Activated CD4-positive, alpha-beta T cell treated with anti-CD3 and anti-CD28 coated beads, Interleukin-2, amount 10 ng/mL, durations not matched to agents 24 days and 14 days (primary cell): ENCODE data around the gene MFSD12. TPM values are rescaled to one million over a fixed set of nuclear protein-coding genes. Genes with fewer than 3 reads are reported as not detected.
A peak's percentile ranks its signal among the peaks of the same experiment; 100 is the strongest.
"Not testable (repeated sequence)": the region's sequence is repeated elsewhere in the genome, so short reads cannot be mapped to it uniquely, and the experiment has no call there.

Experiments
- DNase-seq: peaks from one replicate; pipeline ENCODE4 v3.0.0; 2022
- H3K27ac Mint-ChIP-seq: one replicate; pipeline ENCODE4 v1.8.0; 2022; ENCODE audit warnings: mild to moderate bottlenecking, mixed read lengths
- H3K27me3 Mint-ChIP-seq: one replicate; pipeline ENCODE4 v1.8.0; 2022; ENCODE audit warnings: mixed read lengths
- H3K36me3 Mint-ChIP-seq: one replicate; pipeline ENCODE4 v1.8.0; 2022; ENCODE audit warnings: low read depth, mild to moderate bottlenecking, mixed read lengths
- H3K4me1 Mint-ChIP-seq: one replicate; pipeline ENCODE4 v1.8.0; 2021; ENCODE audit warnings: mixed read lengths
- H3K4me3 Mint-ChIP-seq: one replicate; pipeline ENCODE4 v1.8.0; 2022; ENCODE audit warnings: mild to moderate bottlenecking, moderate library complexity, mixed read lengths
- H3K9me3 Mint-ChIP-seq: one replicate; pipeline ENCODE4 v1.8.0; 2021; ENCODE audit warnings: mixed read lengths
- intact Hi-C: fragments of 100-400 bp; cut with micrococcal nuclease; formaldehyde crosslinking; loops from one replicate; pipeline ENCODE4 v1.15.1; 2023
- total RNA-seq: library from RNA; stranded (reverse); gene quantifications from 2 replicates; pipeline ENCODE4 v1.2.3, GENCODE V29; 2022

Gene MFSD12
- total RNA-seq, 1 donor from 2014 or later = 119 TPM

DNA sequence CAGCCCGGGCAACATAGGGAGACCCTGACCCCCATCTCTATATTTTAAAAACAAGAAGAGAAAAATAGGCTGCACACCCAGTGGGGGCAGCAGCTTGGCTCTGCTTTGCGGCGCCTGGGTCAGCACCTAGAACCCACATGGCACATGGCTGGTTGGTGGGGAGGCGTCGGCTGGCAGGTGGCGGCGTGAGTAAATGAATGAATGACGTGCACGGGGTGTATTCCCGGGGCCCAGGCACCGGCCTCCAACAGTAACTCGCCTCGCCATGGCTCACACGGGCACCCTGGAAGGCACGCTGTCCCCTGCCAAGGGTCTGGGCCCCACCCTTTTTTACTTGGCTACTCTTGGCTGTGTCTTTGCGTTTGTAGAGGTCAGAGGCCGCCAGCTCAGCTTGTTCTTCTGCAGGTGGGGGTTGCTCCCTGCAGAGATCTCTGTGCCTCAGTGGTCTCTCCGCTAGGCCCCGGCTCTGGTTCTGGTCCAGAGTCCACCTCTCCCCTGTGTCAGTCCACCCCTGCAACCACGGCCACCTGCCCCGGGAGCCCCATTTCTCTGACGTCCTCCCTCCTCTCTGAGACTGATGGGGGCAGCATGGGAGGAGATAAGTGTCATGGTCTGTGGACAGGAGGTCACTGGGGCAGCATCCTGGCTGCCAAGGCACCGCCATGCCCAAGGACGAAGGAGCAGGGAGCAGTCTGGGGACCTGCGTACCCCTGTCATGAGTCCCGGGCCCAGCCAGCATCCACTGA lies 45.7 kb downstream of the MFSD12 start:
- Mint-ChIP-seq H3K27me3 (no peaks in the 10 kb centered on the region), H3K4me3 (no peak overlapping the region), H3K36me3 (peaks cover 16% of the 10 kb centered on the region), H3K9me3 (no peaks in the 10 kb centered on the region), H3K4me1 (peaks cover 23% of the 10 kb centered on the region), H3K27ac (no peak overlapping the region)
- DNase-seq = no peak
- intact Hi-C loops = no loop called here

DNA sequence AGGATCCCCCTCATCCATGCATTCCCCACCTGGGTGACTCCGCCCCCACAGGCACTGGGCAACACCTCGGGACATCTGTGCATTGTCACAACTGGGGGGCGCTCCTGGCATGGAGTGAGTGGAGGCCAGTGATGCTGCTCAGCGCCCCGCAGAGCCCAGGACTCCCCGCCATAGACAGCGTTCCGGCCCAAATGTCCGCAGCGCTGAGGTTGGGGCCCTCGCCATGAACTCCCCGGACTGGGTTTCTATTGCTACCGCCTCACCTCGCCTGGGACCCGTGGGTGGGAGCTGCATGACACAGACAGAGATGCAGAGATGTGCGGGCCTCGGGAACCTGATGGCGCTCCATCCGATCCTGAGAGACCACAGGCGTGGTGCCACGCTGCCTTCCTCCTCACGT lies 46.7 kb downstream of the MFSD12 start:
- Mint-ChIP-seq H3K4me3 (no peak overlapping the region), H3K4me1 (peaks cover 23% of the 10 kb centered on the region)

DNA sequence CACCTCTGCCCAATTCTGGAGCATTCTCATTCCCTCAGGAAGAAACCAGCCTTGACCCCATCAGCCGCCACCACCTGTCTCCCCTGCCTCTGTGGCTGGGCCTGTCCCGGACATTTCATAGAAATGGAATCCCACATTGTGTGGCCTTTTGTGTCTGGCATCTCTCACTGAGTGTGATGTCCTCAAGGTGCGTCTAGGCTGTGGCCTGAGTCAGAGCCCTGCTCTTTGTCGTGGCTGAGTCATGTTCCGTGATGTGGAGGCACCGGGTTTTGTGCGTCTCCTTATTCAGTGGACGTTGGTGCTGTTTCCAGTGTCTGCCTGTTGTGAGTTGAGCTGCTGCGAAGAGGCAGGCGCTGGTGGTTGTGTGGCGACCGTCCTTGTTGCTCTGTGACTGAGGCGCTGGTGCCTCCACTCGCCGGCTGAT lies 47.8 kb downstream of the MFSD12 start:
- Mint-ChIP-seq H3K4me1 (peaks cover 28% of the 10 kb centered on the region), H3K36me3 (peaks cover 16% of the 10 kb centered on the region), H3K27ac (peak overlapping the region; percentile 51), H3K27me3 (no peaks in the 10 kb centered on the region), H3K9me3 (no peaks in the 10 kb centered on the region), H3K4me3 (peak overlapping the region; percentile 34)
- DNase-seq = no peak
- intact Hi-C loops = no loop called here

More for the DNA sequence above, 46.7 kb downstream of the MFSD12 start:
- H3K9me3 Mint-ChIP-seq = no peaks in the 10 kb centered on the region
- no peaks in the 10 kb centered on the region for H3K27me3 Mint-ChIP-seq
- intact Hi-C loops = no loop called here
- H3K27ac Mint-ChIP-seq = no peak overlapping the region
- H3K36me3 Mint-ChIP-seq = peaks cover 16% of the 10 kb centered on the region
- no peak for DNase-seq

DNA sequence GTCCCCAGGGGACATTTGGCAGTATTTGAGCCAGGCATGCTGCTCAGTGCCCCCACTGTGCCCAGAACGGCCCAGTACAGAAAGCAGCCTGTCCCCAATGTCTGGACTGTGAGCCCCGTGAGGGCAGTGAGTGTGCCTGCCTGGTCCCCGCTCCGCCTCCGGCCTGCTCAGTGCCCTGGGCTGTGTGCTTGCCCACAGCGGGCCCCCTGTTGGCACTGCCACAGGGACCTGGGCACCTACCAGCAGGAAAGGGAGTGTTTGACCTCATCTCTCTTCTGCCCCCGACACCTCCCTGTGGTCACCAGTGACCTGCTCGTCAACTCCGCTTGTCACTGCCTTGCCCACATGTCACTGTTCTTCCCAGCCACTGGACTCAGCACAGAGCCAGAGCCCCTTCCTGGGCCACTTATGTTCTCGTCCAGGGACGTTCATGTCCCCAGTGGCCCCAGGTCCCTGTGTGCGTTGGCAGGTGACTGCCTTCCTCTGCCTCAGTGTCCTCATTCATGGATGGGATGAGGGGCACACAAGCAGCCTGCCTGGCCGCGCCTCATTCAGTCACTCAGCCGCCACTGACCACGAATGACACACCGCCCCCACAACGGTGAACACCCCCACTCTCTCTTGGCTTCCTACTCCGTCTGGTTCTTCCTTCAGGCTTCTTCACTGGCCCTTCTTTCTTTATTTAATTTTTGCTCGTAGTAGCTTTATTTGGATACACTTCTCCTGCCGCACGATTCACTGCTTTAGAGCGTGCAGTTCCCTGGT lies 48.4 kb downstream of the MFSD12 start:
- Mint-ChIP-seq H3K36me3 (peaks cover 16% of the 10 kb centered on the region), H3K9me3 (no peaks in the 10 kb centered on the region), H3K27me3 (no peaks in the 10 kb centered on the region), H3K4me3 (peak overlapping the region; percentile 34), H3K27ac (peak overlapping the region; percentile 58), H3K4me1 (peaks cover 29% of the 10 kb centered on the region)
- intact Hi-C loops = no loop called here
- DNase-seq = no peak

DNA sequence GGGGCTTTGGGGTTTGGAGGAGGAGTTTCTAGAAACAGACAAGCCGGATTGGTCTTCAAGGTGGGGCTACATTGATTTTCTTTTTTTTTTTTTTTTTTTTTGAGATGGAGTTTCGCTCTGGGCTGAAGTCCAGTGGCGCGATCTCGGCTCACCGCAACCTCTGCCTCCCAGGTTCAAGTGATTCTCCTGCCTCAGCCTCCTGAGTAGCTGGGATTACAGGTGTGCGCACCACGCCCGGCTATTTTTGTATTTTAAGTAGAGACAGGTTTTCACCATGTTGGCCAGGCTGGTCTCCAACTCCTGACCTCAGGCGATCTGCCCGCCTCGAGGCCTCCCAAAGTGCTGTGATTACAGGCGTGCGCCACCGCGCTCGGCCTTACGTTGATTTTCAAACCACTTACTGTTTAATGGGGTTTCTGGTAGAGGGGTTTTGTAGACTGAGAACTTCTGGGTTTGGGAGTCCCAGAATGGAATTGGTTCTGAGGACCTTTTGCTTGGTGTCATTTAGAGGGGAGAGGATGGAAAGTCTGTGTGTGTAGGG lies 49.2 kb downstream of the MFSD12 start:
- H3K27me3 Mint-ChIP-seq, intact Hi-C loops, H3K9me3 Mint-ChIP-seq, DNase-seq: not testable (repeated sequence)
- peak overlapping the region; percentile 58 for H3K27ac Mint-ChIP-seq
- peaks cover 16% of the 10 kb centered on the region for H3K36me3 Mint-ChIP-seq
- H3K4me1 Mint-ChIP-seq = peaks cover 29% of the 10 kb centered on the region
- peak overlapping the region; percentile 40 for H3K4me3 Mint-ChIP-seq

DNA sequence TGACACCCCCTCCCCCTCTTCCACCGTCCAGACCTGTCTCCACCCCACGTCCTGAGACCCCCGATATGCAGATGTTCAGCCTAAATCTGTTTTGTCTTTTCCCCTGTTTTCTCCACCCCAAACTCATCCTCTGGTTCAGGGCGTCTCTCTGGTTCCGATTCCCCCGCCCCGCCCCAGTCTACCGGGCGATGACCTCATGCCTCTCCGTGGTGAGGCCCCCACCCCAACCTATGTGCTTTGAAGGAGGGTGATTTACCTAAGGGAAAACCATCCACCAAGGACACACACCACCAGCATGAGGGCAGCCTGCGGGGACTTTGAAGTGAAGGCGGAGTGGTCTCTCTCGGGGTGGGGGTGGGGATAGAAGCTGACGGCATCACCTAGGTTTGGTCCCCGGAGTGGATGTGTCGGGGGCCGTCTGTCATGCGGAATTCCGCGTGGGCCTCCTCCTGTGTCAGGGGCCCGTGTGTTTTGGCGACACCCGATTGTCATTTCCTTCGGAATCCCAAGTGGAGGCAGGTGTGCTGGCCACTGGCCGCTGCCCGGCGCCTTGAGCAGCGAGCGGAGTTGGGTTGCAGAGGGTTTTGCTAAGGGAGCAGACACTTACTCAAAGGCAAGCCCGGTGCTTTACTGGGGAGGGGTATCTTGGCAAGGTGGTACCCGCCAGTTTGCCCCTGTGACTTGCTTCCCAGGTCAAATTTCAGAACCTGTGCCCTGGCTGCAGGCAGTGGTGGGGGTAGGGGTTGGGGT lies 49.8 kb downstream of the MFSD12 start:
- Mint-ChIP-seq H3K9me3 (no peaks in the 10 kb centered on the region), H3K27me3 (no peaks in the 10 kb centered on the region), H3K4me1 (peaks cover 29% of the 10 kb centered on the region), H3K4me3 (peak overlapping the region; percentile 97), H3K27ac (peak overlapping the region; percentile 90), H3K36me3 (peaks cover 16% of the 10 kb centered on the region)
- peak; percentile 82 for DNase-seq
- intact Hi-C loops = no loop called here

DNA sequence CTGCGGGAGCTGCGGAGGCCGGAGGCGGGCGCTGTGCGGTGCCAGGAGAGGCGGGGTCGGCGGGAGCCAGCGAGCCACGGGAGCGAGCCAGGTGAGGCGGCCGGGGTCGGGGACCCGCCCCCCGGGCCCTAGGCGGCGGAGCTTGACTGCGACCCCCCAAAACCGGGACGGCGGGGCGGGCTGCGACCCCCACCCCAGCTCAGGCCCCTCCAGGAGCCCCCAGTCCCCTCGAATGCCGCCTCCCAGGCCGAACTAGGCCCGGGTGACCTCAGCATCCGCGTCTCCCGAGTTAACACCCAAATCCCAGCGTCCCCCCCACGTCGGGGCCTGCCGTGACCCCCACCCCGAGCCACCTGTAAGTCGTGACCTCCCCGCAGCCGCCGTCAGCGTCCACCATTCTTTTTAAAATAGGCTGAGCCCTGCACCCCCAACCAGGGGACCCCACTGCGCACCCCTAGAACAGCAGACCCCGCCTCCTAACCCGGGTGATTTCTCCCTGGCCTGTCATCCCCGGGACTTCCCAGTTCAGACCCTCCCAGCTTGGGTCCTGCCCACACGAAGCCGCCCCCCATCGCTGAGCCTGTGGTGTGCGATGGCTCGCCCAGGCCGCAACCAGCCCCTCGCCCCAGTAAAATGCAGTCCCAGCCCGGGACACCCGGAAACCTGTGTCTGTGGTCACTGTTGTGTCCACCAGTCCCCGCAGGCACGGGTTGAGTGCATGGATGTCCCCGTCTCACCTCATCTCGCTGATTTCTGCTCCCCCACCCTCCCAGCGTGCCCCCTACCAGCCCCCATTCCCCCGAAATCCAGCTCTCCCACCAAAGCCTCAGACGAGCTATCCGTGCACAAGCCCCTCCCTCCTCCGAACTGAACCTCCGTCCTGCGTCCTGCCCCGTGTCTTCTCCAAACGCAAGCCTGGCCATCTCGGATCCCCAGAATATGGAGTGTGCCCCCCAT lies 50.7 kb downstream of the MFSD12 start:
- DNase-seq = peak; percentile 83
- Mint-ChIP-seq H3K27me3 (no peaks in the 10 kb centered on the region), H3K36me3 (peaks cover 16% of the 10 kb centered on the region), H3K9me3 (no peaks in the 10 kb centered on the region), H3K4me1 (peaks cover 29% of the 10 kb centered on the region), H3K4me3 (peak overlapping the region; percentile 97), H3K27ac (peak overlapping the region; percentile 90)
- intact Hi-C loops = loop anchor here (1.0 kb wide), 1 partner anchor 121 kb away; no protein-coding TSS in a partner anchor

DNA sequence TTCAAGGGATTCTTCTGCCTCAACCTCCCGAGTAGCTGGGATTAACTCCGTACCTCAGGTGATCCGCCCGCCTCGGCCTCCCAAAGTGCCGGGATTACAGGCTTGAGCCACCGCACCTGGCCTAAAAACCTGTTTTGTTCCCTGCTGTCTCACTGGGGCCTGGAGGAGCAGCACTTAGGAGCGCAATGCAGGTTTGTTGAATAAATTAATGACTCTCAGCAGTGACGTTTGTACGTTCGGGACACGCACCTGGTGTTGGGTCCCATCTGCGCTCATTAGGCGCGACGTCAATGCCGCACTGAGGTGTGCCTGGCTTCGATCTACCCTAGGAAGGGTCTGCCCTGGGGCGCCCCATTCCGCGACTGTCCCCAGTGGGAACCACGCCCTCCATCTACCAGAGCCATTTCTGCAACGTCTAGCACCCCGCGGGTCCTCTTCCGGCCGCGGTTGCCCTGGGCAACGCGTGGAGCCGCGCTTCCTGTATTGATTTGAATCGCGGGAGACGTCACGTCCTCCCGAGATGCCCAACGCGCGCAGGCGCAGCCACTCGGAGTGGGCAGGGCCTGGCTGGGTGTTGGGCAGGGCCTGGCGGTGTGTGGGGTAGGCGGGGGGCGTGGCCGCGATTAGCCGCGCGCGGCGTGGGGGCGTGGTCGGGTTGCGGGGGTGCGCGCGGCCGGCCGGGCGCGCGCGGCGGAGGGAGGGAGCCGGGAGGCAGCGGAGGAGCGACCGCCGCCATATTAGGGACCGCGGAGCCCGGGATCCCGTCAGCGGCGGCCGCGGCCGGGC lies 51.6 kb downstream of the MFSD12 start, which contains the start of gene FZR1:
FZR1 (plus strand) TSS at position 714 of the 786 bp plus-strand sequence. CDS start 16,679 bp downstream, outside the sequence.
- H3K4me1 Mint-ChIP-seq = peaks cover 32% of the 10 kb centered on the region
- intact Hi-C loops = loop anchor here (1.0 kb wide), 1 partner anchor 122 kb away; no protein-coding TSS in a partner anchor
- peaks cover 2% of the 10 kb centered on the region for H3K9me3 Mint-ChIP-seq
- peaks cover 16% of the 10 kb centered on the region for H3K36me3 Mint-ChIP-seq
- H3K27me3 Mint-ChIP-seq = peaks cover under 1% of the 10 kb centered on the region
- peak within 1 kb of the TSS; percentile 91 for H3K27ac Mint-ChIP-seq
- H3K4me3 Mint-ChIP-seq = peak within 1 kb of the TSS; percentile 97
- peak; percentile 100 for DNase-seq

DNA sequence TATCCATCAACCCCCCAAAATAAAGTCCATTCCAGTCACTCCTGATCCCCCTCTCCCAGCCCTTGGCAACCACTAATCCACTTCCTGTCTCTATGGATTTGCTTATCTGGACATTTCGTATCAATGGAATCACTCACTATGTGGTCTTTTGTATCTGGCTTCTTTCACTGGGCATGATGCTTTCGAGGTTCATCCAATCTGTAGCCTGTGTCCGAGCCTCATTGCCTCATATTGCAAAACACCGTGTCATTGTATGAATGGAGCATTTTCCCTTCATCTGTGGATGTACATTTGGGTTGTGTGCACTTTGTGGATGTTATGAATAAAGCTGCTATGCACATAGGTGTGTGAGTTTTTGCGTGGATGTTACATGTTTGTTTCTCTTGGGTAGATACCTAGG lies 52.7 kb downstream of the MFSD12 start:
- peaks cover 34% of the 10 kb centered on the region for H3K4me1 Mint-ChIP-seq
- peaks cover 6% of the 10 kb centered on the region for H3K9me3 Mint-ChIP-seq
- H3K36me3 Mint-ChIP-seq = peaks cover 15% of the 10 kb centered on the region
- H3K4me3 Mint-ChIP-seq = peak overlapping the region; percentile 97
- intact Hi-C loops = no loop called here
- H3K27ac Mint-ChIP-seq = peak overlapping the region; percentile 69
- peaks cover 4% of the 10 kb centered on the region for H3K27me3 Mint-ChIP-seq
- no peak for DNase-seq

DNA sequence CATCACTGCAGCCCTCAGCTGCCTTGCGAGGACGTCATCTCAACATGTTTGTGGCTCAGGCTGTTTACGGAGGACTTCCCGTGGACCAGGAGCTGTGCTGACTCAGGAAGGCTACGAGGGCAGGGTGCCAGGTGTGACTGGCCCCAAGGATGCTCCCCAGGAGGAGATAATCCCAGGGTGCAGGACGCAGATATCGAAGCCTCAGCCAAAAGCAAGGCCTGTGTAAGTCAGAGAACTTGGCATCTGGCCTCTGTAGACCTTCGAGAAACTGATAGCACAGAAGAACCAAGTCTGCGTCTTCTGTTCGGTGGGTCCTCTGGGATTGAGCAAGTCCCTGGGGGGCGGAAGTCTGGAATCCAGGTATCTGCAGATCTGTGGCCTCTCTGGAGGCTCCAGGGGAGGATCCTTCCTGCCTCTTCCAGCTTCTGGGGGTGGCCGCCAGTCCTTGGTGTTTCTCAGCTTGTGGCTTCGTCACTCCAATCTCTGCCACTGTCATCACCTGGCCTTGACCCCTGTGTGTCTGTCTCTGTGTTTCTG lies 54.3 kb downstream of the MFSD12 start:
- intact Hi-C loops = no loop called here
- Mint-ChIP-seq H3K27me3 (peaks cover 4% of the 10 kb centered on the region), H3K9me3 (peaks cover 6% of the 10 kb centered on the region), H3K4me1 (peaks cover 31% of the 10 kb centered on the region), H3K4me3 (no peak overlapping the region), H3K27ac (no peak overlapping the region), H3K36me3 (peaks cover 14% of the 10 kb centered on the region)
- no peak for DNase-seq

DNA sequence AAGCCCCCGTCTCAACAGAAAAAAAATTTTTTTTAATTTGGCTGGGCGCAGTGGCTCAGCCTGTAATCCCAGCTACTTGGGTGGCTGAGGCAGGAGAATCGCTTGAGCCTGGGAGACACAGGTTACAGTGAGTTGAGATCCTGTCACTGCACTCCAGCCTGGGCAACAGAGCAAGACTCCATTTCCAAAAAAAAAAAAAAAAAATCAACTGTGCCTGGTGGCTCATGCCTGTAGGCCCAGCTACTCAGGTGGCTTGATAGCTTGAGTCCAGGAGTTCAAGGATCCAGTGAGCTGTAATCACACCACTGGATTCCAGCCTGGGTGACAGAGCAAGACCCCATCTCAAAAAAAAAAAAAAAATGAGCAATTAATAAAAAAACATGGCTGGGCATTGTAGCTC lies 55.6 kb downstream of the MFSD12 start:
- H3K27me3 Mint-ChIP-seq = peaks cover 4% of the 10 kb centered on the region
- no peak overlapping the region for H3K4me3 Mint-ChIP-seq
- intact Hi-C loops = no loop called here
- H3K36me3 Mint-ChIP-seq = peaks cover 19% of the 10 kb centered on the region
- H3K9me3 Mint-ChIP-seq = peaks cover 6% of the 10 kb centered on the region
- H3K27ac Mint-ChIP-seq = no peak overlapping the region
- peaks cover 30% of the 10 kb centered on the region for H3K4me1 Mint-ChIP-seq
- DNase-seq = no peak
